Lower leg skin (tissue), 3 donors: ENCODE results near the gene SYT9.

Experiments used
- CTCF ChIP-seq, 3 donors: fragments of 450-650 bp; IDR thresholded peaks; one replicate each; pipeline ENCODE4 v1.5.1; 2016; ENCODE audit warnings: antibody characterized with exemption in 3 of 3, mild to moderate bottlenecking in 3 of 3, moderate library complexity in 2 of 3
- POLR2A ChIP-seq, 2 donors: fragments of 450-650 bp; IDR thresholded peaks; one replicate each; pipeline ENCODE4 v1.6.1; 2016 to 2017; ENCODE audit warnings: antibody characterized with exemption in 2 of 2, mild to moderate bottlenecking in 1 of 2, moderate library complexity in 1 of 2

GRCh38 chr11:7251836-7252682 lies at the start of gene SYT9:
- TF ChIP-seq CTCF (IDR thresholded peaks at IDR 0.05): no peak
- no peak for TF ChIP-seq POLR2A (IDR thresholded peaks at IDR 0.05)
